Measurements from ENCODE around the gene ELOVL3. TPM values are rescaled to one million over a fixed set of nuclear protein-coding genes. Genes with fewer than 3 reads are reported as not detected.
"Not testable (repeated sequence)": the region's sequence is repeated elsewhere in the genome, so short reads cannot be mapped to it uniquely, and the experiment has no call there.

ELOVL3 gene
- total RNA-seq, 1 donor from 2014 or later = not detected

- Histone ChIP-seq H3K27ac (replicated peaks) (no peak overlapping the region), H3K9me3 (replicated peaks) (no peaks in the 10 kb centered on the region), H3K36me3 (no peaks in the 10 kb centered on the region), H3K27me3 (ENCODE audit: low read depth) (no peaks in the 10 kb centered on the region), H3K4me1 (no peaks in the 10 kb centered on the region), H3K4me3 (no peak overlapping the region)
- no peak for TF ChIP-seq CTCF (IDR thresholded peaks at IDR 0.05; ENCODE audit: borderline replicate concordance)
- DNase-seq = no peak
- intact Hi-C loops (cut with micrococcal nuclease) = no loop called here
Observed at GRCh38 chr10:102188298-102188940, 37.7 kb upstream of the ELOVL3 start.

GRCh38 chr10:102188941-102189898 is 36.9 kb upstream of the ELOVL3 start:
- H3K36me3 ChIP-seq; H3K27me3 ChIP-seq (ENCODE audit: low read depth); H3K9me3 ChIP-seq (replicated peaks); H3K4me1 ChIP-seq; H3K27ac ChIP-seq (replicated peaks); DNase-seq; intact Hi-C loops (cut with micrococcal nuclease); H3K4me3 ChIP-seq: not testable (repeated sequence)

GRCh38 chr10:102191956-102192355 is 34.1 kb upstream of the ELOVL3 start:
- no peak for DNase-seq
- no peaks in the 10 kb centered on the region for H3K4me1 ChIP-seq
- no peak overlapping the region for H3K27ac ChIP-seq (replicated peaks)
- H3K4me3 ChIP-seq = no peak overlapping the region
- H3K9me3 ChIP-seq (replicated peaks) = no peaks in the 10 kb centered on the region
- intact Hi-C loops (cut with micrococcal nuclease) = no loop called here
- H3K27me3 ChIP-seq (ENCODE audit: low read depth) = no peaks in the 10 kb centered on the region
- no peaks in the 10 kb centered on the region for H3K36me3 ChIP-seq
- no peak for TF ChIP-seq CTCF (IDR thresholded peaks at IDR 0.05; ENCODE audit: borderline replicate concordance)

- Histone ChIP-seq H3K4me1 (no peaks in the 10 kb centered on the region), H3K9me3 (replicated peaks) (no peaks in the 10 kb centered on the region), H3K36me3 (no peaks in the 10 kb centered on the region), H3K4me3 (no peak overlapping the region), H3K27me3 (ENCODE audit: low read depth) (no peaks in the 10 kb centered on the region), H3K27ac (replicated peaks) (no peak overlapping the region)
- intact Hi-C loops (cut with micrococcal nuclease) = no loop called here
- no peak for TF ChIP-seq CTCF (IDR thresholded peaks at IDR 0.05; ENCODE audit: borderline replicate concordance)
- DNase-seq = no peak
Observed at GRCh38 chr10:102195296-102195870, 30.7 kb upstream of the ELOVL3 start.

GRCh38 chr10:102196893-102197292 is 29.2 kb upstream of the ELOVL3 start:
- Histone ChIP-seq H3K4me3 (no peak overlapping the region), H3K4me1 (no peaks in the 10 kb centered on the region), H3K27ac (replicated peaks) (no peak overlapping the region), H3K27me3 (ENCODE audit: low read depth) (no peaks in the 10 kb centered on the region), H3K9me3 (replicated peaks) (no peaks in the 10 kb centered on the region), H3K36me3 (no peaks in the 10 kb centered on the region)
- intact Hi-C loops (cut with micrococcal nuclease) = no loop called here
- TF ChIP-seq CTCF (IDR thresholded peaks at IDR 0.05; ENCODE audit: borderline replicate concordance) = no peak
- no peak for DNase-seq
